ENCODE results near the gene GPR142.

DNA sequence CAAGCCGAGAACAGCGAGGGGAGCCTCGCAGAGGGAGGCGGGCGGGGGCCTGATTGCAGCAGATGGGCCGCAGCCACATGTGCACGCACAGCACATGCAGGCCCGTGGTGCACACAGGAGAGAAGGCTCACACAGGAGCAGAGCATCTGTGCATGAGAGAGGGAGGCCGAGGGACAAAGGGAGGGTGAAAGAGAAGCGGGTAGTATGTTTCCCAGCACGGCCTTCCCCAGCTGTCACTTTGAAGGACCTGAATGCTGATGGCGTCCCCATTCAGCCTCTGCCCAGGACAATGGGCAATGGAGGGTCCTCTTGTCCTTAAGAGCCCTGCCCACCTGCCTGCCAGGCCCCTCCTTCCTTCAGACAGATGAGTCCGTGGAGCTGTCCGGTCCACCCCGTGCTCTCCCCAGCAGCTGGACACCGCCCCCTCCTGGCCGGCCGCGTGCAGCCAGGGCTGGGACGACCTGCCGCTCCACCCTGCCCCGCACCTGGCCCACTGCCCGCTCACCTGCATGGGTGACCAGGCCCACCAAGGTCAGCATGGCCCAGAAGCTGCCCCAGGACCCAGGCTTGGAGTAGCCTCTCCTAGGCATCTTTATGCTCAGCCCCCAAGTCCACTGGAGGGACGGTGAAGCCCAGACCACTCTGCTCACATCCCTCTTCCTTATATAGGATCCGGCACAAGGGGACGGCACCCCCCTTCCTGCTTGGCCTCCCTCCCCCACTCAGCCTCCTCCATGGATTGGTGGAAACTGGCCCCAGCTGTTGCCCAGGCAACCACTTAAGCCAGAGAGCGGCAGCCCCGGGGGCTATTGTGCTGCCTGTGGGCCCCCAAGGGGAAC lies 5.9 kb upstream of the GPR142 start, which contains the start of gene BTBD17:
- TF ChIP-seq, protein P1, sequence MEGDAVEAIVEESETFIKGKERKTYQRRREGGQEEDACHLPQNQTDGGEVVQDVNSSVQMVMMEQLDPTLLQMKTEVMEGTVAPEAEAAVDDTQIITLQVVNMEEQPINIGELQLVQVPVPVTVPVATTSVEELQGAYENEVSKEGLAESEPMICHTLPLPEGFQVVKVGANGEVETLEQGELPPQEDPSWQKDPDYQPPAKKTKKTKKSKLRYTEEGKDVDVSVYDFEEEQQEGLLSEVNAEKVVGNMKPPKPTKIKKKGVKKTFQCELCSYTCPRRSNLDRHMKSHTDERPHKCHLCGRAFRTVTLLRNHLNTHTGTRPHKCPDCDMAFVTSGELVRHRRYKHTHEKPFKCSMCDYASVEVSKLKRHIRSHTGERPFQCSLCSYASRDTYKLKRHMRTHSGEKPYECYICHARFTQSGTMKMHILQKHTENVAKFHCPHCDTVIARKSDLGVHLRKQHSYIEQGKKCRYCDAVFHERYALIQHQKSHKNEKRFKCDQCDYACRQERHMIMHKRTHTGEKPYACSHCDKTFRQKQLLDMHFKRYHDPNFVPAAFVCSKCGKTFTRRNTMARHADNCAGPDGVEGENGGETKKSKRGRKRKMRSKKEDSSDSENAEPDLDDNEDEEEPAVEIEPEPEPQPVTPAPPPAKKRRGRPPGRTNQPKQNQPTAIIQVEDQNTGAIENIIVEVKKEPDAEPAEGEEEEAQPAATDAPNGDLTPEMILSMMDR (IDR thresholded peaks at IDR 0.05; ENCODE audit: extremely low read depth in 1 of 2, insufficient read depth in 1 of 2, low read depth in 1 of 2, low read length in 2 of 2) = peak; percentile 67 to 76
- TF ChIP-seq, protein P2, sequence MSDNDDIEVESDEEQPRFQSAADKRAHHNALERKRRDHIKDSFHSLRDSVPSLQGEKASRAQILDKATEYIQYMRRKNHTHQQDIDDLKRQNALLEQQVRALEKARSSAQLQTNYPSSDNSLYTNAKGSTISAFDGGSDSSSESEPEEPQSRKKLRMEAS (IDR thresholded peaks at IDR 0.05; ENCODE audit: insufficient read depth, insufficient read length) = no peak
- TF ChIP-seq POLR2AphosphoS5 (IDR thresholded peaks at IDR 0.05; ENCODE audit: insufficient read depth, low read depth, low read length) (no peak), POLR2A (IDR thresholded peaks at IDR 0.05; ENCODE audit: low read depth, low read length) (no peak)
